IPS-18c (cell line): Measurements from ENCODE around the gene SLC25A2.
"Not testable (repeated sequence)": the region's sequence is repeated elsewhere in the genome, so short reads cannot be mapped to it uniquely, and the experiment has no call there.

Experiments
- H3K4me3 ChIP-seq: 2 replicates; pipeline ENCODE4 v1.7.0; 2013; ENCODE audit warnings: low read depth, mild to moderate bottlenecking, low read length, moderate library complexity; ENCODE audit not compliant: insufficient read depth
- H3K9me3 ChIP-seq: one replicate; pipeline ENCODE4 v1.6.1; 2013; ENCODE audit warnings: mild to moderate bottlenecking, low read length, moderate library complexity; ENCODE audit not compliant: control insufficient read depth, insufficient read depth

Gene SLC25A2

DNA sequence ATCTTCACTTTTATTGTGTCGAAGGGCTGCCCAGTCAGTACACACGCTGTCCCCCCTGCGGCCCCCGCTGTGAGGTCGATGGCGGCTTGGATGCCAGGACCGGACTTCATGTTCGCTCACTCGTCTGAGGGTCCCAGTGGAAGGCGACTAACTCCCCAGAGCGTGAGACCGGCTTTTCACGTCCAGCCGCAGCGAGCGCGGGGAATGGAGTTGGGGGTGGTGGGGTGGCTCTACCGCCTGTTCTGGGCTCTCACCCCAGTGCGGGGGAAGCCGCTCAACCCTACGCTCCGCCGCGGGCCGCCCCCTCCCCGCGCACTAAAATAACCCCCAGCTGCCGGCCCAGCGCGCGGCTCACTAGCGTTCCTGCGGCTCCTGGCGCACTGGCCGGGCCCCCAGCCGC is at the start of gene SLC25A2:
Gene SLC25A2 (minus strand): TSS at position 294 of the 400 bp plus-strand sequence. CDS start 184 bp downstream, at position 110.
- Histone ChIP-seq H3K9me3 (peaks cover 5% of the 10 kb centered on the region), H3K4me3 (no peak within 1 kb of the TSS)

DNA sequence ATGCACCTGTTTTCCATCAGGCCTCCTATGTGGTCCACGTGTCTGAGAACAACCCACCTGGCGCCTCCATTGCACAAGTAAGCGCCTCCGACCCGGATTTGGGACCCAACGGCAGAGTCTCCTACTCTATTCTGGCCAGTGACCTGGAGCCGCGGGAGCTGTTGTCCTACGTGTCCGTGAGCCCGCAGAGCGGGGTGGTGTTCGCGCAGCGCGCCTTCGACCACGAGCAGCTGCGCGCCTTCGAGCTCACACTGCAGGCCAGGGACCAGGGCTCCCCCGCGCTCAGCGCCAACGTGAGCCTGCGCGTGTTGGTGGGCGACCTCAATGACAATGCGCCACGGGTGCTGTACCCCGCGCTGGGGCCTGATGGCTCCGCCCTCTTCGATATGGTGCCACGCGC is 47.7 kb upstream of the SLC25A2 start:
- Histone ChIP-seq H3K4me3 (no peak overlapping the region), H3K9me3 (peaks cover 26% of the 10 kb centered on the region)

DNA sequence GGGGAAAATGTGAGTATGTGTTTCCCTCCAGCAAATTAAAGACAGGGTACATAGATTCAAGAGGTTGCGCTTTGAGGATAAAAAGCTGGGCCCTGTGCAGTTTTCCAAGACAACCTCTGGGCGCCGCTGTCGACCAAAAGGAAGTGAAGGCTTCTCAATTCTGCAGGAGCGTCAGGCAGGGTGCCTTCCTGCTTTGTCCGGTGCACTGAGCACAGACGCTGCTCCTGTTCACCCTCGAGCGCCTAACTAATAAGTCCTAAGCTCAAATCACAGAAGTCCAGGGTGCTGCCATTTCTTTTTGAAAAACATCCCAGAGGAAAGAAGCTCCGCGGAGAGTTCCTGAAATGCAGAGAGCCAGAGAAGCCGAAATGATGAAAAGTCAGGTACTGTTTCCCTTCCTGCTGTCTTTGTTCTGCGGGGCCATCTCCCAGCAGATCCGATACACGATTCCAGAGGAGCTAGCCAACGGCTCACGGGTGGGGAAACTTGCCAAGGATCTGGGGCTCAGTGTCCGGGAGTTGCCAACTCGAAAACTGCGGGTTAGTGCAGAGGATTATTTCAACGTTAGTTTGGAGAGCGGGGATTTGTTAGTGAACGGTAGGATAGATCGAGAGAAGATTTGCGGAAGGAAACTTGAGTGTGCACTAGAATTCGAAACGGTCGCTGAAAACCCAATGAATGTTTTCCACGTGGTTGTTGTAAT is 46.2 kb upstream of the SLC25A2 start, which contains the start of gene PCDHGB1:
Gene PCDHGB1 (plus strand): TSS at position 183 of the 703 bp plus-strand sequence. CDS start 162 bp downstream, at position 345.
- Histone ChIP-seq H3K4me3 (peak within 1 kb of the TSS; percentile 21), H3K9me3 (peaks cover 27% of the 10 kb centered on the region)

DNA sequence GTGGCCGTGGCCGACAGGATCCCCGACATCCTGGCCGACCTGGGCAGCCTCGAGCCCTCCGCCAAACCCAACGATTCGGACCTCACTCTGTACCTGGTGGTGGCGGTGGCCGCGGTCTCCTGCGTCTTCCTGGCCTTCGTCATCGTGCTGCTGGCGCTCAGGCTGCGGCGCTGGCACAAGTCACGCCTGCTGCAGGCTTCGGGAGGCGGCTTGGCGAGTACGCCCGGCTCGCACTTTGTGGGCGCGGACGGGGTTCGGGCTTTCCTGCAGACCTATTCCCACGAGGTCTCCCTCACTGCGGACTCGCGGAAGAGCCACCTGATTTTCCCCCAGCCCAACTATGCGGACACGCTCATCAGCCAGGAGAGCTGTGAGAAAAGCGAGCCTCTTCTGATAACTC is 42.2 kb upstream of the SLC25A2 start:
- peaks cover 21% of the 10 kb centered on the region for H3K9me3 ChIP-seq
- not testable (repeated sequence) for H3K4me3 ChIP-seq

DNA sequence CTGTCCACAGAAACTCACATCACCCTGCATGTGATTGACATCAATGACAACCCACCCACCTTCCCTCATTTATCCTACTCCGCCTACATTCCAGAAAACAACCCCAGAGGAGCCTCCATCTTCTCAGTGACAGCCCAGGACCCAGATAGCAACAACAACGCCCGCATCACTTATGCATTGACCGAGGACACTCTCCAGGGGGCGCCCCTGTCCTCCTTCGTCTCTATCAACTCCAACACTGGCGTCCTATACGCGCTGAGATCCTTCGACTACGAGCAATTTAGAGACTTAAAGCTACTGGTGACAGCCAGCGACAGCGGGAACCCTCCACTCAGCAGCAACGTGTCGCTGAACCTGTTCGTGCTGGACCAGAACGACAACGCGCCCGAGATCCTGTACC is 41.5 kb upstream of the SLC25A2 start:
- Histone ChIP-seq H3K4me3 (no peak overlapping the region), H3K9me3 (peaks cover 23% of the 10 kb centered on the region)

DNA sequence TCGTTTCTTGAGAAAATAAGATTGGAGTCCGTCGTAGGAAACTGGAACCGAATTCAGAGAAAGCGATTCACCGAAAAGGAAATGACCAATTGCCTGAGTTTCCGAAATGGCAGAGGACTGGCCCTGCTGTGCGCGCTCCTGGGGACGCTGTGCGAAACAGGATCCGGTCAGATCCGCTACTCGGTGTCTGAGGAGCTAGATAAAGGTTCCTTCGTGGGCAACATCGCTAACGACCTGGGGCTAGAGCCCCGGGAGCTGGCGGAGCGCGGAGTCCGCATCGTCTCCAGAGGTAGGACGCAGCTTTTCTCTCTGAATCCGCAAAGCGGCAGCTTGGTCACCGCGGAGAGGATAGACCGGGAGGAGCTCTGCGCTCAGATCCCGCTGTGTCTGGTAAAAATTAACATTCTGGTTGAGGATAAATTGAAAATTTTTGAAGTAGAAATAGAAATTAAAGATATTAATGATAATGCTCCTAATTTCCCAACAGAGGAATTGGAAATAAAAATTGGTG is 40.2 kb upstream of the SLC25A2 start:
- peaks cover 17% of the 10 kb centered on the region for H3K9me3 ChIP-seq
- H3K4me3 ChIP-seq = peak overlapping the region; percentile 42; the same call in 1 of the 2 replicates

DNA sequence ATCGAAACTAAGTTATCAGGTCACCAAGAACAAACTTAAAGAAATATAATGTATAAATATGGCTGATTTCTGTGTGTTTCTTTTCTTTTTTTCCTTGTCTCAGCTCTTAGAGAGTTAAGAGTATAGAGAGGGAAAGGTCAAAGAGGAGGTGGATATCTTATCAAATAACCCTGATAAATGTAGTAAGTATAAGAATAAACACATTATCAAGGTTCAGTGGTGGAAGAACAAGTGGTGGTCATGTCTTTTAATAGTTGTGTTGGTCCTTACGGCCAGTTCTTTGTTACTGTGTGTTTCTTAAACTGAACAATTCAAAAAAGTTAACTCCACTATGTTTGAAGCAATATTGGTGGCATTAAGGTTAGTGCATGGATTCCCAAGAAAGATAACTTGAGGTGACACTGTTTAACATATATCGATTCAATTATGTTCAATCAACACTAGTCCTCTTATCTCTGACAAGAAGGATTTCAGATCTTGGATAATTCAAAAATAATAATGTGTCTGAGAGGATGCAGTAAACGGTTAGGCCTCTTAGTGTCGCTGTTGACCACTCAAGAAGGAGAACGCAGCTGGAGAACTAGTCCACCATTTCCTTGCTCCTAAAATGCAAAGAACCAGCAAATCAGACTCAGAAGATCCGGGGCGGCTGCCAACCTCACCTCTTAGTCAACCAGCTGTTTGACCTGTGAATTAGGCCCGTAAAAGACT is 39.5 kb upstream of the SLC25A2 start, which contains the start of gene PCDHGA3:
Gene PCDHGA3 (plus strand): TSS at position 588 of the 711 bp plus-strand sequence. CDS start 205 bp downstream, outside the sequence.
- Histone ChIP-seq H3K4me3 (peak within 1 kb of the TSS; percentile 42; the same call in 1 of the 2 replicates), H3K9me3 (peaks cover 14% of the 10 kb centered on the region)

DNA sequence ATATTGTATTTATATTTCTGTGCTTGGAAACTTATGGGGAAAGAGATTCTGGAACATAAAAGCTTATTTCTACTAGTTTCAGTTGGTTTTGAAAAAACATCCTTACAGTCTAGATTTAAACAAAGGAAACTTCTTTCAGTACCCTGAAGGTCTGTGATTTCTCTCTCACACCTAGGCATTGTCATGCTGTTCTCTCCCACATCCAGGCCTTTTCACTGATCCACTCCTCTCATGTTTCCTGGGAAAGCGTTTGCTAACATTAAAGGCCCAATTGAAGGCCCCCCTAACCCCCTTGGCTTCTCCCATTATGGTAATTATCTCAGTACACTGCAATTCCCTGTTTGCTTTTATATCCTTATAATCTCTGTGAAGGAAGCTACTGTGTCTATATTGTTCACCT is 38.9 kb upstream of the SLC25A2 start:
- no peak overlapping the region for H3K4me3 ChIP-seq
- peaks cover 14% of the 10 kb centered on the region for H3K9me3 ChIP-seq

DNA sequence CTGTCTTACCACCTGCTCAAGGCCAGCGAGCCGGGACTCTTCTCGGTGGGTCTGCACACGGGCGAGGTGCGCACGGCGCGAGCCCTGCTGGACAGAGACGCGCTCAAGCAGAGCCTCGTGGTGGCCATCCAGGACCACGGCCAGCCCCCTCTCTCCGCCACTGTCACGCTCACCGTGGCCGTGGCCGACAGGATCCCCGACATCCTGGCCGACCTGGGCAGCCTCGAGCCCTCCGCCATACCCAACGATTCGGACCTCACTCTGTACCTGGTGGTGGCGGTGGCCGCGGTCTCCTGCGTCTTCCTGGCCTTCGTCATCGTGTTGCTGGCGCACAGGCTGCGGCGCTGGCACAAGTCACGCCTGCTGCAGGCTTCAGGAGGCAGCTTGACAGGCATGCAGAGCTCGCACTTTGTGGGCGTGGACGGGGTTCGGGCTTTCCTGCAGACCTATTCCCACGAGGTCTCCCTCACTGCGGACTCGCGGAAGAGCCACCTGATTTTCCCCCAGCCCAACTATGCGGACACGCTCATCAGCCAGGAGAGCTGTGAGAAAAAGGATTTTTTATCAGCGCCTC is 37.0 kb upstream of the SLC25A2 start:
- H3K9me3 ChIP-seq = peaks cover 12% of the 10 kb centered on the region
- H3K4me3 ChIP-seq = not testable (repeated sequence)

DNA sequence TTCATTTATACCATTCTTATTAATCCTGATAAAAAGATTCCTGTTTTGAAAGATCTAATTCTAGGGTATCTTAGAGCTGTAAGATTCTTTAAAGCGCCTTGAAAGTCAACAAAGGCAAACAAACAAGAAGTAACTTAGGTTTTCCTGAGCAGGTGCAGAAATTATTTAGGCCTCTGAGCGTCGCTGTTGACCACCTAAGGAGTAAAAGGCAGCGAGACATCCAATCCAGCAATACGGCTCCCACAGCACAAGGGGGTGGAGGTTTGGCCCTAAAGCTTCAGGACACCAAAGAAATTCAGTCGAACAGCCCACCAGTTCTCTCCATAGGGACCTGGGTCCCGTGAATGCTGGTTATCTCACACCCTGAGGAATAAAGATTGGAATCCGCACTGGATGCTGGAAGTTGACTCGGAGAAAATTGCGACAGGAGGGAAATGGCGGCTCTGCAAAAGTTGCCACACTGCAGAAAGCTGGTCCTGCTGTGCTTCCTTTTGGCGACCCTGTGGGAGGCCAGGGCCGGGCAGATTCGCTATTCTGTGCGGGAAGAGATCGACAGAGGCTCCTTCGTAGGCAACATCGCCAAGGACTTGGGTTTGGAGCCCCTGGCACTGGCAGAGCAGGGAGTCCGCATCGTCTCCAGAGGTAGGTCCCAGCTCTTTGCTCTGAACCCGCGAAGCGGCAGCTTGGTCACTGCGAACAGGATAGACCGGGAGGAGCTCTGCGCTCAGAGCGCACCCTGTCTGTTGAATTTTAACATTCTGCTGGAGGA is 34.9 kb upstream of the SLC25A2 start, which contains the start of gene PCDHGA2:
Gene PCDHGA2 (plus strand): TSS at position 223 of the 769 bp plus-strand sequence.
- H3K9me3 ChIP-seq = peaks cover 2% of the 10 kb centered on the region
- peak within 1 kb of the TSS; percentile 26; the same call in 1 of the 2 replicates for H3K4me3 ChIP-seq

DNA sequence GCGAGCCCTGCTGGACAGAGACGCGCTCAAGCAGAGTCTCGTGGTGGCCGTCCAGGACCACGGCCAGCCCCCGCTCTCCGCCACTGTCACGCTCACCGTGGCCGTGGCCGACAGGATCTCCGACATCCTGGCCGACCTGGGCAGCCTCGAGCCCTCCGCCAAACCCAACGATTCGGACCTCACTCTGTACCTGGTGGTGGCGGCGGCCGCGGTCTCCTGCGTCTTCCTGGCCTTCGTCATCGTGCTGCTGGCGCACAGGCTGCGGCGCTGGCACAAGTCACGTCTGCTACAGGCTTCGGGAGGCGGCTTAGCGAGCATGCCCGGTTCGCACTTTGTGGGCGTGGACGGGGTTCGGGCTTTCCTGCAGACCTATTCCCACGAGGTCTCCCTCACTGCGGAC is 28.7 kb upstream of the SLC25A2 start:
- not testable (repeated sequence) for H3K4me3 ChIP-seq, H3K9me3 ChIP-seq

DNA sequence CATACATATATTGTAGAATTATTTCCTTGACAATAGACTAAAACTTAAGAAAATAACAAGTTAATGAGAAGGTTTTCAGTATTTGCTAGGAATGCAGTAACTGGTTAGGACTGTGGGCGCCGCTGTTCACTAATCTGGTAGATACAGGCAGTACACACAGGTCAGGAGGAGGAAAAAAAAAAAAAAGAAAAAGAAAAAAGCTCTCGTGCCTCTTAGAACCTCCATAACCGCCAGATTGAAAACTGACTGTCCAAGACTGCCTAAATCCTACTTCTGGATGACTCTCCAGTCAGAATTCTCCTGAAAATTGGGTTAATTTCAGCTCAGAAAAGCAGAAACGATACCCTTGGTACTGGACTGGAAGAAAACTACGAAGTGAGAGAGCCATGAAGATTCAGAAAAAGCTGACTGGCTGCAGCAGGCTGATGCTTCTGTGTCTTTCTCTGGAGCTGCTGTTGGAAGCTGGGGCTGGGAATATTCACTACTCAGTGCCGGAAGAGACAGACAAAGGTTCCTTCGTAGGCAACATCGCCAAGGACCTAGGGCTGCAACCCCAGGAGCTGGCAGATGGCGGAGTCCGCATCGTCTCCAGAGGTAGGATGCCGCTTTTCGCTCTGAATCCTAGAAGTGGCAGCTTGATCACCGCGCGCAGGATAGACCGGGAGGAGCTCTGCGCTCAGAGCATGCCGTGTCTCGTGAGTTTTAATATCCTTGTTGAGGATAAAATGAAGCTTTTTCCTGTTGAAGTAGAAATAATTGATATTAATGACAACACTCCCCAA is 26.6 kb upstream of the SLC25A2 start, which contains the start of gene PCDHGA1:
Gene PCDHGA1 (plus strand): TSS at position 216 of the 782 bp plus-strand sequence.
- Histone ChIP-seq H3K9me3 (peaks cover 4% of the 10 kb centered on the region), H3K4me3 (no peak within 1 kb of the TSS)

DNA sequence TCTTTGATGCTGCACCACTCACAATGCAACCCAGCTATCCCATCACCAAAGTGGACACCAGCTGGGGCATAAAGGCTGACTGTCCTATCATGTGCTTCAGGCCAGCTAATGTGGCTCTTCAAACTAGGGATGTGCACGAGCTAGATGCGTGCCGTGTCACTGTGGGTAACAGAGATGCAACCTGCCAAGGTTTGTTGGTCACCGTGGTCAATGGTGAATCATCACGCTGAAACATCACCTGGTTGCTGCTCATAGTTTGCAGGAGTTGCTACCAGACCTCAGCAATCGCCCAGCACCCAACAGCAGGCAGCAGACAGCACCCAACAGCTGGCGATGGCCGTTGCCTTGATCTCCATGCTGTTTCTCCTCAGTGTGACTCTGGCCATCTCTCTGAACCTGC is 24.4 kb upstream of the SLC25A2 start:
- H3K4me3 ChIP-seq = no peak overlapping the region
- H3K9me3 ChIP-seq = peaks cover 6% of the 10 kb centered on the region

DNA sequence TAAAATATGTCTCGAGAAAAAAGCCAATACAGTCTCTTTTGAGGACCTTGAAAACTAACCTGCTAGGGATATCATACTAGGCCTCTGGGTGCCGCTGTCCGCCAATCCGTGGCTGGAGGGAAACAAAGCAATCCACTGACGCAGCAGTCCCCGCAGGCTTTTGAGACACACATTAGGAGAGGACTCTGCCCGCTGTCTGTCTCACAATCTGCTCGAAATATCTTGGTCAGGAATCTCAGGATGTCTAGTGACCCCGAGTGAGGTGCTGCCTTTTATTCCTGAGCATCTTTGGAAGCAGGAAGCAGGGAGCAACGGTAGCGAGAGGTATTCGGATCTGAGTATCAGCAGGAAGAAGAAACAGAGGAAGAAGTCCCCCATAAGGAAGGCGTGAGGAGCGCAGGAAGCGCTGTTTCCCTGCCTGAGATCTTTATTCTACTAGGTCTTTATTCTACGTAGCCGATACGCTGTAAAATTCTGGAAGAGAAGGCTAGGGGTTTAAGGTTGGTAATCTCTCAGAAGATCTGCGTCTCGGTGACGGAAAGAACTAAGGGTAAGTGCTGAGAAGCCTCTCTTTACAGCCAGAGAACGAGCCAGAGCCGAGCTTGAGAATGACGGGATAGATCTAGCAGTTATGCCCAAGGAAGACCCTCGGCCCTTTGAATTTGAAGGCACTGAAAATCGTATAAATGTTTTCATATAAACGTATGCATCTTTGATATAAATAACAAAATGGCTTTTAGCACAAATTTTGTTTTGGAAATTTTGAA is 22.4 kb upstream of the SLC25A2 start:
- H3K4me3 ChIP-seq = peak overlapping the region; percentile 26; the same call in 1 of the 2 replicates
- peaks cover 3% of the 10 kb centered on the region for H3K9me3 ChIP-seq

DNA sequence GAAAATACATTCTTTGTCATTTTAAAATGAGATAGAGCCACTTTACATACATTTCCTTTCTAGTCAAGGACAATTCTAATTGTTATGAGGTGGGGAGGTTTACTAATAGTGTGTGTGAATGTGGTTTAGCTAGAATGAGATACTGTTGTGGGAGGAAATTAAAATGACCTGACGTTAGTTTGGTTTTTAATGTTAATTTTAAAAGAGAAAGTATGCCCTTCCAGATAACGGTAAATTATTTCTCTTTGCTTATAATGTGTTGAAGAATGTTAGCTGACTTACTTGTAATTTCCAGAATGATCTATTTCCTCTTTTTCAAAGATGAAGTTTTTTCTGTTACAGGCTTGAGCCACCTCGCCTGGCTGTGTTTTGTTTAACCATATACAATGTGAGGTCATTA is 18.4 kb upstream of the SLC25A2 start:
- peaks cover 19% of the 10 kb centered on the region for H3K9me3 ChIP-seq

More for the DNA sequence above, 18.4 kb upstream of the SLC25A2 start:
- H3K4me3 ChIP-seq = no peak overlapping the region
